ENCODE results near the gene PSME2.

- TF ChIP-seq CTCF (conservative IDR thresholded peaks at IDR 0.05; ENCODE audit: low read length) (no peak), EZH2phosphoT487 (IDR thresholded peaks at IDR 0.05; ENCODE audit: borderline replicate concordance, low read depth, low read length) (no peak)
Measured at GRCh38 chr14:24119691-24120090, 26.7 kb downstream of the PSME2 start.
